Regular cardiac myocyte (primary cell): ENCODE results near the gene PRAMEF20. TPM values are rescaled to one million over a fixed set of nuclear protein-coding genes. Genes with fewer than 3 reads are reported as not detected.

ENCODE experiments used
- total RNA-seq: library from RNA; depleted of rRNA; stranded (reverse); fragments of >200 nt; gene quantifications from 2 replicates; pipeline ENCODE4 v1.2.3, GENCODE V29; 2014

PRAMEF20 gene
- total RNA-seq, result not detected in 2 replicates

GRCh38 chr1:13410150-13410549 is at the start of gene PRAMEF20:
Gene PRAMEF20, plus strand, starts transcription at chr1:13410450. Its CDS starts 5,905 bp downstream, at chr1:13416355.

DNA sequence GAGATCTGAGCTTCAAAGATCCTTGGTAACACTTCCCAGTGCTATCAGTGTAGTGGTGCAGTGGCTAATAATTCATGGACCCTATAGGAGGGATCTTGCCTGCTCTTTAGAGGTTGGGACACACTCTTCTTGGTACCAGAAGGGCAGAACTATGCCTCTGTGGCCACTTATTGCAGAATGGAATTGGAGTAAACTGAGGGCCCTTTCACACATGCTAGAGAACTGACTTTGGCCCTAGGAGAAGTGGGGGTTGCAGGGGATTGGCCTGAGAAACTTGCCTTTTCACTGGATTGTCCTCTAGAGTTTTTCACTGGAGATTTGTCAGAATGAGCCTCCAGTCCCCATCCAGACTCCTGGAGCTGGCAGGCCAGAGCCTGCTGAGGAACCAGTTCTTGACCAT is 20.9 kb upstream of the PRAMEF20 start, which contains the start of gene PRAMEF17:
TSS of gene PRAMEF17 (plus strand) at position 301 of the 400 bp plus-strand sequence. CDS start at position 327, 26 bp downstream.

Other genes starting within 250 kb of the PRAMEF20 start
- not detected in 2 replicates for gene HNRNPCL4, start 244.8 kb upstream of the PRAMEF20 start, total RNA-seq
- not detected in 2 replicates for gene PRAMEF9, start 238.6 kb upstream of the PRAMEF20 start, total RNA-seq
- gene PRAMEF13, start 209.0 kb upstream of the PRAMEF20 start, total RNA-seq, result not detected in 2 replicates
- gene PRAMEF18, start 184.3 kb upstream of the PRAMEF20 start, total RNA-seq, result not detected in 2 replicates
- not detected in 2 replicates for gene PRAMEF5, start 156.3 kb upstream of the PRAMEF20 start, total RNA-seq
- not detected in 2 replicates for gene PRAMEF8, start 125.3 kb upstream of the PRAMEF20 start, total RNA-seq
- gene PRAMEF33, start 106.9 kb upstream of the PRAMEF20 start, total RNA-seq, result not detected in 2 replicates
- gene PRAMEF15, start 94.9 kb upstream of the PRAMEF20 start, total RNA-seq, result not detected in 2 replicates
- not detected in 2 replicates for gene PRAMEF14, start 63.3 kb upstream of the PRAMEF20 start, total RNA-seq
- not detected in 2 replicates for gene PRAMEF19, start 38.5 kb upstream of the PRAMEF20 start, total RNA-seq
- not detected in 2 replicates for gene PRAMEF17, start 20.8 kb upstream of the PRAMEF20 start, total RNA-seq
- 0.28 and 0.77 TPM in 2 replicates for gene LRRC38, start 103.6 kb downstream of the PRAMEF20 start, total RNA-seq
- gene PDPN, start 173.4 kb downstream of the PRAMEF20 start, total RNA-seq, result 0.77 and 1.1 TPM in 2 replicates